Testis (tissue), 5 donors: ENCODE results near the gene CACNG8. TPM values are rescaled to one million over a fixed set of nuclear protein-coding genes. Genes with fewer than 3 reads are reported as not detected.

ENCODE experiments used
- DNase-seq: peaks from one replicate; pipeline ENCODE4 v3.0.0-alpha.2; 2019
- H3K27ac ChIP-seq, 2 donors: fragments of 200-600 bp; sonication (generic); one replicate each; pipeline ENCODE4 v1.5.1; 2019
- H3K27me3 ChIP-seq: fragments of 200-600 bp; sonication (generic); one replicate; pipeline ENCODE4 v1.5.1; 2019
- H3K36me3 ChIP-seq: fragments of 200-600 bp; sonication (generic); one replicate; pipeline ENCODE4 v1.5.1; 2017; ENCODE audit warnings: low read depth; ENCODE audit errors: missing control alignments
- H3K4me1 ChIP-seq: fragments of 200-600 bp; sonication (generic); one replicate; pipeline ENCODE4 v1.5.1; 2019
- H3K4me3 ChIP-seq, 2 donors: fragments of 200-600 bp; sonication (generic); one replicate each; pipeline ENCODE4 v1.5.1; 2017 to 2019
- H3K9me3 ChIP-seq: fragments of 200-600 bp; sonication (generic); one replicate; pipeline ENCODE4 v1.5.1; 2017
- CTCF ChIP-seq, 3 experiments: fragments of 450-650 bp in 2 of 3; fragments of 200-600 bp in 1 of 3; sonication (generic) in 1 of 3; IDR thresholded peaks; one replicate each; pipeline ENCODE4 v1.5.1; 2016 to 2019; ENCODE audit warnings: antibody characterized with exemption in 3 of 3, mild to moderate bottlenecking in 2 of 3, moderate library complexity in 1 of 3
- POLR2A ChIP-seq: fragments of 450-650 bp; IDR thresholded peaks from one replicate; pipeline ENCODE4 v1.6.1; 2017; ENCODE audit warnings: antibody characterized with exemption, mild to moderate bottlenecking, moderate library complexity
- whole genome bisulfite sequencing, 2 donors: methylation state at CpG; one replicate each; pipeline ENCODE4 v1.1.5; 2018; 5-methylcytosine and 5-hydroxymethylcytosine counted together
- intact Hi-C: fragments of 100-400 bp; cut with DNase I; formaldehyde crosslinking; loops from one replicate; pipeline ENCODE4 v1.15.1; 2023; ENCODE audit warnings: low total_unique reads
- long read RNA-seq, 2 donors: transcript quantifications; one replicate each; lab custom pipeline, GENCODE V29; 2026
- polyA plus RNA-seq: library from polyadenylated mRNA; stranded (reverse); fragments of 350-450 nt; fragmentation: Illumina TruSeq; extraction: RNeasy Lipid Tissue Mini Kit (QIAGEN cat#74804); gene quantifications from one replicate; pipeline ENCODE4 v1.2.3, GENCODE V29; 2014; ENCODE audit warnings: low read depth, low replicate concordance; ENCODE audit not compliant: insufficient read depth
- total RNA-seq, 2 donors: library from RNA; depleted of rRNA; stranded (reverse); fragments of >200 nt; gene quantifications; one replicate each; pipeline ENCODE4 v1.2.3, GENCODE V29; 2016

Gene CACNG8
- total RNA-seq (under 1 TPM; 0.62 to 0.94 TPM), polyA plus RNA-seq (0.36 TPM)
- long read RNA-seq, donor 1, result 0 reads
- long read RNA-seq, donor 2, result 0 reads

GRCh38 chr19:53962887-53963431, at the start of gene CACNG8:
CACNG8 (plus strand) TSS chr19:53962937.
- H3K4me1 ChIP-seq, result no peaks in the 10 kb centered on the region
- H3K4me3 ChIP-seq, result no peak within 1 kb of the TSS
- DNase-seq, result no peak
- no peaks in the 10 kb centered on the region for H3K27me3 ChIP-seq
- intact Hi-C loops, result no loop called here
- H3K27ac ChIP-seq, result no peak within 1 kb of the TSS
- no peaks in the 10 kb centered on the region for H3K36me3 ChIP-seq
- no peaks in the 10 kb centered on the region for H3K9me3 ChIP-seq
- 2 to 3% methylated on average over 7 to 10 of the region's 55 CpGs for WGBS, 2 donors
- TF ChIP-seq CTCF (IDR thresholded peaks at IDR 0.05) (no peak), POLR2A (no peak)

GRCh38 chr19:53915000-53915399, 47.7 kb upstream of the CACNG8 start:
- no peaks in the 10 kb centered on the region for H3K27me3 ChIP-seq

GRCh38 chr19:53916004-53916403, 46.7 kb upstream of the CACNG8 start:
- DNase-seq, result no peak
- Histone ChIP-seq H3K36me3 (no peaks in the 10 kb centered on the region), H3K9me3 (no peaks in the 10 kb centered on the region), H3K4me1 (no peaks in the 10 kb centered on the region), H3K27ac (no peak overlapping the region), H3K4me3 (no peak overlapping the region), H3K27me3 (no peaks in the 10 kb centered on the region)
- TF ChIP-seq POLR2A, result no peak
- no peak for TF ChIP-seq CTCF (IDR thresholded peaks at IDR 0.05)
- 77 to 79% methylated on average over 6 of the region's 6 CpGs for WGBS, 2 donors
- intact Hi-C loops, result no loop called here

More at GRCh38 chr19:53915000-53915399, 47.7 kb upstream of the CACNG8 start:
- no peak for TF ChIP-seq POLR2A
- no peak for TF ChIP-seq CTCF (IDR thresholded peaks at IDR 0.05)
- 43 to 52% methylated on average over 8 of the region's 8 CpGs for WGBS, 2 donors
- H3K27ac ChIP-seq, result no peak overlapping the region
- H3K9me3 ChIP-seq, result no peaks in the 10 kb centered on the region
- intact Hi-C loops, result no loop called here
- H3K36me3 ChIP-seq, result no peaks in the 10 kb centered on the region
- no peak overlapping the region for H3K4me3 ChIP-seq
- DNase-seq, result peak; percentile 43
- H3K4me1 ChIP-seq, result no peaks in the 10 kb centered on the region

- WGBS, 2 donors, result 87 to 89% methylated on average over 7 of the region's 7 CpGs
- Histone ChIP-seq H3K4me1 (no peaks in the 10 kb centered on the region), H3K27ac (no peak overlapping the region), H3K4me3 (no peak overlapping the region), H3K9me3 (no peaks in the 10 kb centered on the region), H3K36me3 (no peaks in the 10 kb centered on the region), H3K27me3 (no peaks in the 10 kb centered on the region)
- DNase-seq, result no peak
- TF ChIP-seq CTCF (IDR thresholded peaks at IDR 0.05) (no peak), POLR2A (no peak)
- intact Hi-C loops, result no loop called here
These were observed 45.4 kb upstream of the CACNG8 start for GRCh38 chr19:53917356-53917755.

- Histone ChIP-seq H3K27ac (no peak overlapping the region), H3K27me3 (no peaks in the 10 kb centered on the region), H3K9me3 (no peaks in the 10 kb centered on the region), H3K4me1 (no peaks in the 10 kb centered on the region), H3K36me3 (no peaks in the 10 kb centered on the region), H3K4me3 (no peak overlapping the region)
- DNase-seq, result peak; percentile 71
- TF ChIP-seq POLR2A (no peak), CTCF (IDR thresholded peaks at IDR 0.05) (no peak)
- intact Hi-C loops, result no loop called here
- 26 to 37% methylated on average over 8 of the region's 8 CpGs for WGBS, 2 donors
These were observed 35.0 kb upstream of the CACNG8 start for GRCh38 chr19:53927739-53928138.
